ENCODE measurements around the gene SRGAP3. TPM values are rescaled to one million over a fixed set of nuclear protein-coding genes. Genes with fewer than 3 reads are reported as not detected.

Gene SRGAP3
- total RNA-seq, 120 experiments from 2014 or later = 93.9 to 187 (median 139) TPM

Other genes starting within 250 kb of the SRGAP3 start
- gene THUMPD3, start 113.4 kb upstream of the SRGAP3 start, total RNA-seq = 10 to 100 TPM; 25.3 to 57.4 (median 39.8) TPM
- 100 to 1,000 TPM; 112 to 213 (median 164) TPM for gene SETD5, start 148.0 kb upstream of the SRGAP3 start, total RNA-seq

All from dorsolateral prefrontal cortex (tissue), 118 donors.